Stimulated activated CD4-positive, alpha-beta T cell treated with anti-CD3 and anti-CD28 coated beads, Interleukin-12 subunit alpha, Interleukin-12 subunit beta, amount 100 ng/mL, for 24 hours (primary cell): Measurements from ENCODE around the gene ABCD3.
"Not testable (repeated sequence)": the region's sequence is repeated elsewhere in the genome, so short reads cannot be mapped to it uniquely, and the experiment has no call there.

Experiments used
- DNase-seq, 2 experiments: peaks; one replicate each; pipeline ENCODE4 v3.0.0-alpha.2; 2020; ENCODE audit warnings: low read depth in 2 of 2

Gene ABCD3

DNA sequence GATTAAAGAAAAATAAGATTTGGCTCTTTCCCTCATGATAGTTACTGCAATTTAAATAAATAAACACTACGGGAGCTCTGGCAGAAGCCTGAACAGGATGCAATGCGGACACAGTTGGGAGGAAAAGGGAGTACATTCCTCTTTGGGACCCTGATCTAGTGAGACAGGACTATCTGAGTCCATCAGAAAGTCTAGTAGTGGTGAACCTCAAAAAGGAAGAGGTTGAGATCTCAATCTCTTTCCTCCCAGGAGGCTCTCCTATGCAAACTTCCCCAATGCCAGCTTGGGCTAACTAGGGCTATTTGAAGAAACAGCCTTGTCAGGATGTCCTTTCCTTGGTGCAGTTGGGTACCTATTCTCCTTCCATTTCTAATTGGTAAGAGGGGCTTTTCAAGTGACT lies 4.9 kb upstream of the ABCD3 start:
- DNase-seq, result no peak

DNA sequence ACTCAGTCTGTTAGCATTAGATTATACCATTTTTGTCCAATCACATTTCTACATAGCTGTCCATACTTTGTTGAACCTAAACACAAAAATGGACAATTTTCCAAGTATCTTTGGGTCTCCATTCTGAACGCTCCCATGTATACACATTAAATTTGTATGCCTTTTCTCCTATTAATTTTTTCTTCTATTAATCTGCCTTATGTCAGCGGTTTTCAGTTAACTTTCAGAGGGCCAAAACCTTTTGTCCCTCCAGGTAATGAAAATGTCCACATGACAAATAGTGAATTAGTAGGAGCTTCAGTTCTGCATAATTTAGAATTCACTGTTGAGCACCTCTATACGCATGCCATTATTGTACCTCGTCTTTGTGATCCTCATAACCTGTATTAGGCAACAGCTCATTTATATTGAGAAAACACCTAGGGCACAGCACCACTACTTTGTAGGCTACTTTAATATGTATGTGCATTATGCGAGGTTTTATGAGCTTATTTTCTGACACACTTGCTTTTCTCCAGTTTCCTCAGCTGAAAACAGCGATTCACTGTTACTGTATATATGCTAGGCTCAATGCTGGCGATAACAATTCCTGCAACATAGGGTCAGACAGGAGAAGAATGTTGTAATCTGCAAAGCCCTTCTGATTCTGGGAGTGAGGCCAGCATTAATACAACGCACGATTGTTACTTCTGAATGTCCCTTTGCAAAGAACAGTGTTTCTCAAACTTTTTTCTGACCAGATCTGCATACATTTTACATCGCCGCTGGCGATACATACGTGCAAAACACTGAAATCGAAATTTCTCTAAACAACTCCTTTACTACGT lies 1.1 kb upstream of the ABCD3 start:
- no peak for DNase-seq

DNA sequence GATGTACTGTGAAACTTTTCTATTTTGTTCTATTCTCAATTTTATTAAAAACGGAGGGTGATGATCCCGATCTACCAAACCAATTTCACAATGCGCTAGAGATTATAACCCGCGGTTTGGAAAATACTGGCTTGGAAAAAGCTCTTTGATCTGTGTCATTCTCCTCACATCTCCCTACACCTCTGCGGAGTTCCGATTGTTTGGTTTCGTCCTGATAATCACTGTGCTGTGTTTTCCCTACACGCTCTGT lies 536 bp upstream of the ABCD3 start:
- DNase-seq, result no peak

GRCh38 chr1:94418664-94419655 lies 771 bp downstream of the ABCD3 start:
- DNase-seq, result peak; percentile 7 to 11

- DNase-seq, result no peak
Observed at GRCh38 chr1:94422115-94422820, 4.1 kb downstream of the ABCD3 start.

- DNase-seq, result no peak
Observed at GRCh38 chr1:94425821-94426484, 7.8 kb downstream of the ABCD3 start.

DNA sequence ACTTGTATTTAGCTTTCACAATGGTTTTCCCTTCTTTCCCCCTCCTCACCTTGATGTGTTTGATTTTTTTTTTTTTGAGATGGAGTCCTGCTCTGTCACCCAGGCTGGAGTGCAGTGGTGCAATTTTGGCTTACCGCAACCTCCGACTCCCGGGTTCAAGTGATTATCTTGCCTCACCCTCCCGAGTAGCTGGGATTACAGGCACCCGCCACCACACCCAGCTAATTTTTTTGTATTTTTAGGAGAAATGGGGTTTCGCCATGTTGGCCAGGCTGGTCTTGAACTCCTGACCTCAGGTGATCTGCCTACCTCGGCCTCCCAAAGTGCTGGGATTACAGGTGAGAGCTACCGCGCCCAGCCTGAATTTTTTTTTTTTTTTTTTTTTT lies 8.3 kb downstream of the ABCD3 start:
- DNase-seq, result not testable (repeated sequence)

DNA sequence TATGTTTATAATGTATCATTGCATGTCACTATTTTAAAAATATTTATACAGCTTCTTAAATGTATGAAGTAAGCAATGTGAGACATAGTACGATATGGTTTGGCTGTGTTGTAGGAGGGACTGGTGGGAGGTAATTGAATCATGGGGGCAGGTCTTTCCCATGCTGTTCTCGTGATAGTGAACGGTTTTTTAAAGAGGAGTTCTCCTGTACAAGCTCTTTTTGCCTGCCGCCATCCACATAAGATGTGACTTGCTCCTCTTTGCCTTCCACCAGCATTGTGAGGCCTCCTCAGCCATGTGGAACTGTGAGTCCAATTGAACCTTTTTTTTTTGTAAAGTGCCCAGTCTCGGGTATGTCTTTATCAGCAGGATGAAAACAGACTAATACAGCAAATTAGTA lies 10.3 kb downstream of the ABCD3 start:
- DNase-seq, result no peak

DNA sequence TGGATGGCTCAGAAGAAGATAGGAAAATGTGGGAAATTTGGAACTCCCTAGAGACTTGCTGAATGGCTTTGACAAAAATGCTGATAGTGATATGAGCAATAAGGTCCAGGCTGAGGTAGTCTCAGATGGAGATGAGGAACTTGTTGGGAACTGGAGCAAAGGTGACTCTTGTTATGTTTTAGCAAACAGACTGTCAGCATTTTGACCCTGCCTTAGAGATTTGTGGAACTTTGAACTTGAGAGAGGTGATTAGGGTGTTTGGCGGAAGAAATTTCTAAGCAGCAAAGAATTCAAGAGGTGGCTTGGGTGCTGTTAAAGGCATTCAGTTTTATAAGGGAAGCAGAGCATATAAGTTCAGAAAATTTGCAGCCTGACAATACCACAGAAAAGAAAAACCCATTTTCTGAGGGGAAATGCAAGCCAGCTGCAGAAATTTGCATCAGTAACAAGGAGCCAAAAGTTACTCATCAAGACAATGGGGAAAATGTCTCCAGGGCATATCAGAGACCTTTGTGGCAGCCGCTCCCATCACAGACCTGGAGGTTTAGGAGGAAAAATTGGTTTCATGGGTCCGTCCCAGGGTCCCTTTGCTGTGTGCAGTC lies 10.8 kb downstream of the ABCD3 start:
- not testable (repeated sequence) for DNase-seq

DNA sequence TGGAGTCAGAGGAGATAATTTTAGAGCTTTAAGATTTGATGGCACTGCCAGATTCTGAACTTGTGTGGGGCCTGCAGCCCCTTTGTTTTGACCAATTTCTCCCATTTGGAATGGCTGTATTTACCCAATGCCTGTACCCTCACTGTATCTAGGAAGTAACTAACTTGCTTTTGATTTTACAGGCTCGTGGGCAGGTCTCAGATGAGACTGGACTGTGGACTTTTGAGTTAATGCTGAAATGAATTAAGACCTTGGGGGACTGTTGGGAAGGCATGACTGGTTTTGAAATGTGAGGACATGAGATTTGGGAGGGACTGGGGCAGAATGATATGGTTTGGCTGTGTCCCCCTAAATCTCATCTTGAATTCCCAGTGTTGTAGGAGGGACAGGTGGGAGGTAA lies 11.9 kb downstream of the ABCD3 start:
- DNase-seq, result not testable (repeated sequence)

GRCh38 chr1:94433866-94434265 lies 15.7 kb downstream of the ABCD3 start:
- no peak for DNase-seq

GRCh38 chr1:94434365-94435045 lies 16.3 kb downstream of the ABCD3 start:
- no peak for DNase-seq

DNA sequence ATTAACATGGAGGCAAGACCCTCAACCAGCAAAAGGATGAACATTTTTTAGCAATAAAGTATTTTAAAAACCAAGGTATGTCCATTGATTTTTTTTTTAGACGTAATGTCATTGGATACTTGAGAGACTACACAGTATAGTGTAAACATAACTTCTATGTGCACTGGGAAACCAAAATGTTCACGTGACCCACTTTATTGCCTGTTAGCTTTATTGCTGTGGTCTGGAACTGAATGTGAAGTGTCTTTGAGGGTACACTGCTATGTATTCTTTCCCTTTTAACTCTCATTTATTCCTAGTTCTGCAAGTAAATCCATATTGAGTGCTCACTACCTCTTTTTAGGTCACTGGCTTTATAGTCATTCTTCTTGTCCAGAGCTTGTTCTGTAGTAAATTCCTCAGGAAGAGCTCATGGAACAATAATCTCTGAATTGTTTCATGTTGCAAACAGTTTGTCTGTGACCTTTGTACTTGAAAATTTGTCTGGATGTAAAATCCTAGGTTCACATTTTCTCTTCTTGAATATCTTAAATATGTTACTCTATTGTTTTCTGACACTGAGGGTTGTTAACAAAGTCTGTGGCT lies 20.6 kb downstream of the ABCD3 start:
- no peak for DNase-seq

GRCh38 chr1:94440088-94440487 lies 21.9 kb downstream of the ABCD3 start:
- no peak for DNase-seq

DNA sequence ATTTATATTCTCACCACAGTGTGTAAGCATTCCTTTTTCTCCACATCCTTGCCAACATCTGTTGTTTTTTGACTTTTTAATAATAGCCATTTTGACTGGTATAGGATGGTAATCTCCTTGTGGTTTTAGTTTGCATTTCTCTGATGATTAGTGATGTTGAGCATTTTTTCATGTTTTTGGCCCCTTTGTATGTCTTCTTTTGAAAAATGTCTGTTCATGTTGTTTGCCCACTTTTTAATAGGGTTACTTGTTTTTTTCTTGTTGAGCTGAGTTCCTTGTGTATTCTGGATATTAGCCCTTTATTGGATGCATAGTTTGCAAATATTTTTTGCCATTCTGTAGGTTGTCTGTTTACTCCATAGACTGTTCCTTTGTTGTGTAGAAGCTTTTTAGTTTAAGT lies 24.9 kb downstream of the ABCD3 start:
- DNase-seq, result not testable (repeated sequence)

DNA sequence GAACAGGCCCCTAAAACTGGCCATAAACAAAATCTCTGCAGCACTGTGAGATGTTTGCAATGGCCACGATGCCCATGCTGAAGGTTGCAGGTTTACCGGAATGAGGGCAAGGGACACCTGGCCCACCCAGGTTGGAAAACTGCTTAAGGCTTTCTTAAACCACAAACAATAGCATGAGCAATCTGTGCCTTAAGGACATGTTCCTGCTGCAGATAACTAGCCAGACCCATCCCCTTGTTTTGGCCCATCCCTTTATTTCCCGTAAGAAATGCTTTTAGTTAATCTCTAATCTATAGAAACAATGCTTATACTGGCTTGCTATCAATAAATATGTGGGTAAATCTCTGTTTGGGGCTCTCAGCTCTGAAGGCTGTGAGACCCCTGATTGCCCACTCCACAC lies 26.6 kb downstream of the ABCD3 start:
- not testable (repeated sequence) for DNase-seq

DNA sequence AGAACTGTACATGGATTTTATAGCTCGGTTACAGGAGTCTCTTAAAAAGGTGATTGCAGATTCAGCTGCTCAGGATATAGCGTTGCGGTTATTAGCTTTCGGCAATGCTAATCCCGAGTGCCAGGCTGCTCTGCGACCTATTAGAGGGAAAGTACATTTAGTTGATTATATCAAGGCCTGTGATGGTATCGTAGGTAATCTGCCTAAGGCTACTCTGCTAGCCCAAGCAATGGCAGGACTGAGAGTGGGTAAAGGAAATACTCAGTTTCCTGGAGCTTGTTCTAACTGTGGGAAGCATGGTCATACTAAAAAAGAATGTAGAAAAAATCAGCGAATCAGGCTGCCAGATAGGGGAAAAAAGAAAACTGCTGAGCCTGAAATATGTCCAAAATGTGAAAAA lies 27.5 kb downstream of the ABCD3 start:
- DNase-seq, result not testable (repeated sequence)

- not testable (repeated sequence) for DNase-seq
Observed at GRCh38 chr1:94446177-94446576, 28.0 kb downstream of the ABCD3 start.

- DNase-seq, result not testable (repeated sequence)
Observed at GRCh38 chr1:94448741-94449140, 30.6 kb downstream of the ABCD3 start.

GRCh38 chr1:94456736-94457135 lies 38.5 kb downstream of the ABCD3 start:
- no peak for DNase-seq
